GM12878 (cell line): Measurements from ENCODE around the gene MMP7.

Source experiments
- CTCF ChIP-seq, 3 experiments: IDR thresholded peaks in 2 of 3; conservative IDR thresholded peaks in 1 of 3; 2 replicates each; pipeline ENCODE4 v1.5.1; 2011; ENCODE audit warnings: low read depth in 3 of 3, low read length in 3 of 3, mild to moderate bottlenecking in 3 of 3, control low read depth in 2 of 3, moderate library complexity in 2 of 3, inconsistent platforms in 1 of 3, mixed read lengths in 1 of 3; ENCODE audit not compliant: control insufficient read depth in 2 of 3, insufficient read depth in 1 of 3; ENCODE audit errors: extremely low read depth in 1 of 3
- HDAC6 ChIP-seq: fragments of 200-600 bp; sonication (generic); IDR thresholded peaks from one replicate; pipeline ENCODE4 v1.8.0; 2017; ENCODE audit warnings: antibody characterized with exemption; ENCODE audit not compliant: unreplicated experiment
- POLR2A ChIP-seq: IDR thresholded peaks from 2 replicates; pipeline ENCODE4 v1.6.1; 2011; ENCODE audit warnings: low read depth, mild to moderate bottlenecking, low read length

GRCh38 chr11:102476812-102477211, 53.7 kb downstream of the MMP7 start:
- TF ChIP-seq CTCF (IDR thresholded peaks at IDR 0.05 in 2 of 3, conservative IDR thresholded peaks at IDR 0.05 in 1 of 3; ENCODE audit: control insufficient read depth in 2 of 3, extremely low read depth in 1 of 3, insufficient read depth in 1 of 3, low read depth in 3 of 3, low read length in 3 of 3) (no peak), POLR2A (no peak), HDAC6 (no peak)
